ENCODE measurements around the gene RBM4. TPM values are rescaled to one million over a fixed set of nuclear protein-coding genes. Genes with fewer than 3 reads are reported as not detected.

RBM4 gene
- total RNA-seq, 4 donors from 2014 or later: 51.7 to 93.3 (median 68.6) TPM

DNA sequence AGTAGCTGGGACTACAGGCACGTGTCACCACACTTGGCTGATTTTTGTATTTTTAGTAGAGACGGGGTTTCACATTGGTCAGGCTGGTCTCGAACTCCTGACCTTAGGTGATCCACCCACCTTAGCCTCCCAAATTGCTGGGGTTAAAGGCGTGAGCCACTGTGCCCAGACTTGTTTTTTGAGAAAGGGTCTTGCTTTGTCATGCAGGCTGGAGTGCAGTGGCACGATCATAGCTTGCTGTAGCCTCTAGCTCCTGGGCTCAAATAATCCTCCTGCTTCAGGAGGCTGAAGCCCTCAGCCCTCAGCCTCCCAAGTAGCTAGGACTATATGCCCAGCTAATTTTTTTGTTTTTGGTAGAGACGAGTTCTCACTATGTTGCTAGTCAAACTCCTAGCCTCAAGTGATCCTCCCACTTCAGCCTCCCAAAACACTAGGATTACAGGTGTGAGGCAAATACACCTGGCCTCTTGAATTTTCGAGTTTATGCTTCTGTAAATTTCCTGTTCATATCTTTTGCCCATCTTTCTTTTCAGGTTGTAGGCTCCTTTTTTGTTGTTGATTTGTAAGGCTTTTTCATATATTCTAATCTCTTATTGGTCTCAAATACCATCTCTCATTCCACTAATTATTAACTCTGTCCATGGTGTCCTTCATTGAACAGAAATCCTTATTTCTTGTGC, 42.6 kb downstream of the RBM4 start:
- TF ChIP-seq, protein P1, sequence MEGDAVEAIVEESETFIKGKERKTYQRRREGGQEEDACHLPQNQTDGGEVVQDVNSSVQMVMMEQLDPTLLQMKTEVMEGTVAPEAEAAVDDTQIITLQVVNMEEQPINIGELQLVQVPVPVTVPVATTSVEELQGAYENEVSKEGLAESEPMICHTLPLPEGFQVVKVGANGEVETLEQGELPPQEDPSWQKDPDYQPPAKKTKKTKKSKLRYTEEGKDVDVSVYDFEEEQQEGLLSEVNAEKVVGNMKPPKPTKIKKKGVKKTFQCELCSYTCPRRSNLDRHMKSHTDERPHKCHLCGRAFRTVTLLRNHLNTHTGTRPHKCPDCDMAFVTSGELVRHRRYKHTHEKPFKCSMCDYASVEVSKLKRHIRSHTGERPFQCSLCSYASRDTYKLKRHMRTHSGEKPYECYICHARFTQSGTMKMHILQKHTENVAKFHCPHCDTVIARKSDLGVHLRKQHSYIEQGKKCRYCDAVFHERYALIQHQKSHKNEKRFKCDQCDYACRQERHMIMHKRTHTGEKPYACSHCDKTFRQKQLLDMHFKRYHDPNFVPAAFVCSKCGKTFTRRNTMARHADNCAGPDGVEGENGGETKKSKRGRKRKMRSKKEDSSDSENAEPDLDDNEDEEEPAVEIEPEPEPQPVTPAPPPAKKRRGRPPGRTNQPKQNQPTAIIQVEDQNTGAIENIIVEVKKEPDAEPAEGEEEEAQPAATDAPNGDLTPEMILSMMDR (IDR thresholded peaks at IDR 0.05; ENCODE audit: low read depth): no peak

DNA sequence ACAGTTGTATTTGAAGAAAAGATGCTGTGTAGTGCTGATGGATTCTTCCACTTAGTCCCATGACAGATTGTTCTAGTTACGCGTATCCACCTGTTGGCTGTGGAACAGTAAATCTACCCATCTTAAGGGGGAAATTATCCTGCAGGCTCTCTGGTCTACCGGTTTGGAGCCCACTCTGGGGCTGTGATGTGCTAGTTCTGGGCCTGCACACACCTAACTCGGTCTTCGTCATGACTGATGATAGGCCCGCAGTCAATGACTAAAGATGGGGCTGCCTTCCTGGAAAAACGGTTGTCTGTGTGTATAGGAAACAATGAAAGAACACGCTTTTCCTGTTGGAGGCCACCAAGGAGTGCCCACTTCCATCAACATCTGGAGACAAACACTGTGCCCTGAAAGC, 45.4 kb downstream of the RBM4 start:
- TF ChIP-seq, protein P1 (IDR thresholded peaks at IDR 0.05; ENCODE audit: low read depth): no peak

- TF ChIP-seq, protein P1 (IDR thresholded peaks at IDR 0.05; ENCODE audit: low read depth): no peak
These were observed 46.1 kb downstream of the RBM4 start for GRCh38 chr11:66684635-66685034.

GRCh38 chr11:66685276-66686099, 47.0 kb downstream of the RBM4 start:
- TF ChIP-seq, protein P1 (IDR thresholded peaks at IDR 0.05; ENCODE audit: low read depth): no peak

- TF ChIP-seq, protein P1 (IDR thresholded peaks at IDR 0.05; ENCODE audit: low read depth): no peak
These were observed 47.7 kb downstream of the RBM4 start for GRCh38 chr11:66686100-66686785.

GRCh38 chr11:66686801-66687750, 48.6 kb downstream of the RBM4 start:
- TF ChIP-seq, protein P1 (IDR thresholded peaks at IDR 0.05; ENCODE audit: low read depth): no peak
